A549 (cell line): ENCODE measurements around the gene STAG3. TPM values are rescaled to one million over a fixed set of nuclear protein-coding genes. Genes with fewer than 3 reads are reported as not detected.

ENCODE experiments used
- ATAC-seq, 2 experiments: fragments of 200-7000 bp in 1 of 2; fragments of >200 bp in 1 of 2; cut with Nextera tagmentation in 1 of 2; cut with Tn5 transposase in 1 of 2; 3 replicates each; pipeline versions ENCODE4 v1.8.0 to v1.9.1; 2018 to 2020; ENCODE audit warnings: mild to moderate bottlenecking in 1 of 2, moderate library complexity in 1 of 2
- CTCF ChIA-PET: fragments of 300-600 bp; sonication (Branson Sonifier 250); formaldehyde crosslinking; extraction: SDS; loops from one replicate; lab custom pipeline; 2021; ENCODE audit warnings: antibody characterized with exemption, inconsistent platforms; lab: Yijun Ruan, JAX
- POLR2A ChIA-PET: fragments of 350-600 bp; formaldehyde crosslinking; extraction: SDS; loops from one replicate; lab custom pipeline; 2021; ENCODE audit warnings: antibody characterized with exemption, inconsistent platforms; lab: Yijun Ruan, JAX
- DNase-seq, 2 experiments: peaks; one replicate each; pipeline versions ENCODE4 v3.0.0 to v3.0.0-alpha.2; 2011 to 2016; ENCODE audit warnings: low read depth in 1 of 2, low spot score in 1 of 2
- FAIRE-seq: peaks from 2 replicates; lab custom pipeline; 2011; peaks lifted over from hg19 to GRCh38; lab: Jason Lieb, UNC
- H3K27ac ChIP-seq, 2 experiments: fragments of >200 bp; sonication (Bioruptor Twin); formaldehyde crosslinking; 3 replicates each; pipeline ENCODE4 v1.5.1; 2016 to 2017
- H3K4me1 ChIP-seq: fragments of >200 bp; sonication (Bioruptor Twin); formaldehyde crosslinking; 3 replicates; pipeline ENCODE4 v1.6.1; 2016
- H3K4me2 ChIP-seq: fragments of >200 bp; sonication (Bioruptor Twin); formaldehyde crosslinking; 3 replicates; pipeline ENCODE4 v1.6.1; 2016
- H3K4me3 ChIP-seq: fragments of >200 bp; sonication (Bioruptor Twin); formaldehyde crosslinking; 3 replicates; pipeline ENCODE4 v1.5.1; 2016
- H3K9me3 ChIP-seq: fragments of >200 bp; sonication (Bioruptor Twin); formaldehyde crosslinking; 3 replicates; pipeline ENCODE4 v1.6.1; 2016
- BHLHE40 ChIP-seq: IDR thresholded peaks from 2 replicates; pipeline ENCODE4 v1.6.1; 2012; ENCODE audit warnings: low read depth, low read length, inconsistent platforms
- CHD4 ChIP-seq: fragments of 200-600 bp; sonication (generic); IDR thresholded peaks from 2 replicates; pipeline ENCODE4 v1.6.1; 2016; ENCODE audit warnings: antibody characterized with exemption, mild to moderate bottlenecking, borderline replicate concordance
- E2F6 ChIP-seq: IDR thresholded peaks from 2 replicates; pipeline ENCODE4 v1.6.1; 2012; ENCODE audit warnings: low read depth, borderline replicate concordance
- EHF ChIP-seq: fragments of 250-450 bp; sonication (Bioruptor Pico); IDR thresholded peaks from 2 replicates; pipeline ENCODE4 v1.5.0; 2020; ENCODE audit warnings: mild to moderate bottlenecking
- EHMT2 ChIP-seq: fragments of 200-600 bp; sonication (generic); IDR thresholded peaks from 2 replicates; pipeline ENCODE4 v1.6.1; 2016; ENCODE audit warnings: antibody characterized with exemption, low read depth, mild to moderate bottlenecking, moderate library complexity
- ELK1 ChIP-seq: fragments of 150-350 bp; IDR thresholded peaks from 2 replicates; pipeline ENCODE4 v1.6.1; 2014; ENCODE audit warnings: low read depth, mild to moderate bottlenecking, low read length
- FOSL2 ChIP-seq, 2 experiments: fragments of 450-650 bp in 1 of 2; fragments of >200 bp in 1 of 2; sonication (Bioruptor Twin) in 1 of 2; formaldehyde crosslinking; IDR thresholded peaks; 2 replicates each; pipeline versions ENCODE4 v1.5.0 to v1.6.1; 2016 to 2020; ENCODE audit warnings: mild to moderate bottlenecking in 1 of 2, moderate library complexity in 1 of 2
- HMGXB4 ChIP-seq: fragments of 250-450 bp; sonication (Bioruptor Pico); IDR thresholded peaks from 2 replicates; pipeline ENCODE4 v1.5.0; 2021; ENCODE audit warnings: mild to moderate bottlenecking, moderate library complexity, borderline replicate concordance
- HOXB13 ChIP-seq: fragments of 250-450 bp; sonication (Bioruptor Pico); IDR thresholded peaks from 2 replicates; pipeline ENCODE4 v1.5.0; 2020; ENCODE audit warnings: low read depth, mild to moderate bottlenecking, moderate library complexity
- HOXB5 ChIP-seq: fragments of 250-450 bp; sonication (Bioruptor Pico); IDR thresholded peaks from 2 replicates; pipeline ENCODE4 v1.5.0; 2020; ENCODE audit warnings: mild to moderate bottlenecking, moderate library complexity
- JUN ChIP-seq, 2 experiments: fragments of >200 bp; sonication (Bioruptor Twin); formaldehyde crosslinking; IDR thresholded peaks; 2 replicates in 1 of 2; 3 replicates in 1 of 2; pipeline ENCODE4 v1.6.1; 2016 to 2017
- JUNB ChIP-seq: fragments of >200 bp; sonication (Bioruptor Twin); formaldehyde crosslinking; IDR thresholded peaks from 2 replicates; pipeline ENCODE4 v1.6.1; 2016
- MAX ChIP-seq: IDR thresholded peaks from 2 replicates; pipeline ENCODE4 v1.6.1; 2012
- MAZ ChIP-seq: fragments of 150-350 bp; IDR thresholded peaks from 2 replicates; pipeline ENCODE4 v1.6.1; 2014; ENCODE audit warnings: antibody characterized with exemption, low read depth, low read length, borderline replicate concordance
- NFE2L2 ChIP-seq: fragments of 150-350 bp; conservative IDR thresholded peaks from 2 replicates; pipeline ENCODE4 v1.6.1; 2014; ENCODE audit warnings: low read length
- NPAS2 ChIP-seq: fragments of 250-450 bp; sonication (Bioruptor Pico); IDR thresholded peaks from 2 replicates; pipeline ENCODE4 v1.8.0; 2022; ENCODE audit warnings: mild to moderate bottlenecking, moderate library complexity, borderline replicate concordance
- NR3C1 ChIP-seq: fragments of >200 bp; sonication (Bioruptor Twin); formaldehyde crosslinking; IDR thresholded peaks from 3 replicates; pipeline ENCODE4 v1.6.1; 2017
- PHF8 ChIP-seq: fragments of 200-600 bp; sonication (generic); IDR thresholded peaks from 2 replicates; pipeline ENCODE4 v1.6.1; 2016; ENCODE audit warnings: low read depth, mild to moderate bottlenecking, antibody characterized with exemption, moderate library complexity, borderline replicate concordance
- POLR2A ChIP-seq: IDR thresholded peaks from 2 replicates; pipeline ENCODE4 v1.6.1; 2012; ENCODE audit warnings: mild to moderate bottlenecking, low read length
- RAD21 ChIP-seq, 2 experiments: fragments of >200 bp in 1 of 2; sonication (Bioruptor Twin) in 1 of 2; formaldehyde crosslinking in 1 of 2; IDR thresholded peaks in 1 of 2; conservative IDR thresholded peaks in 1 of 2; 2 replicates in 1 of 2; 3 replicates in 1 of 2; pipeline ENCODE4 v1.6.1; 2012 to 2018; ENCODE audit warnings: inconsistent platforms in 1 of 2
- RCOR1 ChIP-seq: fragments of 150-350 bp; IDR thresholded peaks from 2 replicates; pipeline ENCODE4 v1.6.1; 2014; ENCODE audit warnings: antibody characterized with exemption, low read length, low read depth
- RNF2 ChIP-seq: fragments of 200-600 bp; sonication (generic); IDR thresholded peaks from 2 replicates; pipeline ENCODE4 v1.6.1; 2016; ENCODE audit warnings: low read depth, mild to moderate bottlenecking, antibody characterized with exemption, moderate library complexity, borderline replicate concordance
- USF2 ChIP-seq: fragments of 450-650 bp; IDR thresholded peaks from 2 replicates; pipeline ENCODE4 v1.6.1; 2014; ENCODE audit warnings: antibody characterized with exemption
- ZC3H11A ChIP-seq: fragments of 450-650 bp; IDR thresholded peaks from 2 replicates; pipeline ENCODE4 v1.6.1; 2014; ENCODE audit warnings: antibody characterized with exemption, mild to moderate bottlenecking
- ZFP36 ChIP-seq: fragments of 450-650 bp; IDR thresholded peaks from 2 replicates; pipeline ENCODE4 v1.6.1; 2014; ENCODE audit warnings: borderline replicate concordance; ENCODE audit not compliant: partially characterized antibody
- WGBS: methylation state at CpG from one replicate; pipeline ENCODE4 v1.1.6; 2017; ENCODE audit errors: missing lambda C conversion rate; 5-methylcytosine and 5-hydroxymethylcytosine counted together
- polyA minus RNA-seq: library from RNA; depleted of rRNA, polyadenylated mRNA; stranded (reverse); fragments of >200 nt; gene quantifications from 2 replicates; pipeline ENCODE4 v1.2.3, GENCODE V29; 2011; rRNA and poly(A)+ RNA removed
- polyA plus RNA-seq, 4 experiments: library from polyadenylated mRNA; depleted of rRNA in 3 of 4; stranded (reverse); fragments of >200 nt; fragmentation: RNase III in 1 of 4; extraction: RNeasy Plus Mini Kit Qiagen cat#74134 plus additional on column Dnase treatment in 1 of 4; gene quantifications; 2 replicates in 3 of 4; 3 replicates in 1 of 4; pipeline ENCODE4 v1.2.3, GENCODE V29; 2011 to 2017

STAG3 gene
- polyA plus RNA-seq (2011; rRNA removed) (0.25 and 0.36 TPM in 2 replicates), polyA plus RNA-seq (2017; fragmentation: RNase III; extraction: RNeasy Plus Mini Kit Qiagen cat#74134 plus additional on column Dnase treatment) (0.50 to 0.66 TPM (median 0.55 TPM) in 3 replicates), polyA minus RNA-seq (0.34 and 0.41 TPM in 2 replicates)
- polyA plus RNA-seq (2012; cell fraction: cytosol; rRNA removed), result 0.08 and 0.10 TPM in 2 replicates
- polyA plus RNA-seq (2012; cell fraction: nucleus; rRNA removed), result 0.31 and 0.81 TPM in 2 replicates

- Histone ChIP-seq H3K4me2 (peak within 1 kb of the TSS; percentile 92), H3K27ac (peak within 1 kb of the TSS; percentile 68 to 83), H3K9me3 (no peaks in the 10 kb centered on the region; the same call in 2 of the 3 replicates)
- CTCF ChIA-PET, result interaction anchor here (0.9 to 5.7 kb wide), 4 partner anchors 10 to 44 kb away, joined by 3 to 25 read pairs (median 4); no protein-coding TSS in a partner anchor
- 30% methylated on average over 49 of the region's 78 CpGs for WGBS
- no peak for FAIRE-seq
- DNase-seq, result peak; percentile 87 to 96
- TF ChIP-seq POLR2A (peak; percentile 19; the same call in 1 of the 2 replicates), NFE2L2 (no peak), HOXB13 (CRISPR knock-in tag) (0 out of 2 replicates have a peak, but pooled peaks have one; percentile 55), HMGXB4 (no peak), MAZ (no peak), EHF (CRISPR knock-in tag) (no peak), RNF2 (peak; percentile 64; the same call in 1 of the 2 replicates), MAX (peak; percentile 98), BHLHE40 (no peak), JUNB (no peak), E2F6 (peak; percentile 98), EHMT2 (no peak), USF2 (peak; percentile 75), JUN (IDR thresholded peaks at IDR 0.05) (0 out of 5 replicates have a peak, but pooled peaks of 1 of the 2 experiments have one; percentile 22), RCOR1 (no peak), FOSL2 (IDR thresholded peaks at IDR 0.05) (no peak), FOSL2 (CRISPR knock-in tag; IDR thresholded peaks at IDR 0.05) (no peak), ZC3H11A (no peak), NPAS2 (peak; percentile 45; the same call in 1 of the 2 replicates), ZFP36 (no peak), CHD4 (no peak), RAD21 (conservative IDR thresholded peaks at IDR 0.05 in 1 of 2, IDR thresholded peaks at IDR 0.05 in 1 of 2) (no peak), ELK1 (no peak), HOXB5 (CRISPR knock-in tag) (0 out of 2 replicates have a peak, but pooled peaks have one; percentile 72), PHF8 (peak; percentile 32; the same call in 1 of the 2 replicates), NR3C1 (no peak)
- TF ChIP-seq, all 56 proteins: peak for 10
- peak; percentile 89 to 95 for ATAC-seq
- POLR2A ChIA-PET, result interaction anchor here (0.6 to 1.6 kb wide), 5 partner anchors 14 to 769 kb away, joined by 3 to 12 read pairs (median 6); partner anchors contain the start of genes BUD31, LAMTOR4, MEPCE and PDAP1
- Histone ChIP-seq H3K4me3 (peak within 1 kb of the TSS; percentile 64), H3K4me1 (peaks cover 9% of the 10 kb centered on the region; the same call in 2 of the 3 replicates)
Observed at GRCh38 chr7:100177045-100178001, at the start of gene STAG3, which contains the start of gene GPC2. Gene STAG3 (plus strand): TSS chr7:100177918. CDS start chr7:100180557, 2,639 bp downstream. Gene GPC2 (minus strand): TSS chr7:100177381. CDS start chr7:100177199, 182 bp downstream.
